Type B pancreatic cell (in vitro differentiated cells): ENCODE measurements around the gene PTPA. TPM values are rescaled to one million over a fixed set of nuclear protein-coding genes. Genes with fewer than 3 reads are reported as not detected.
A peak's percentile ranks its signal among the peaks of the same experiment; 100 is the strongest.
"Not testable (repeated sequence)": the region's sequence is repeated elsewhere in the genome, so short reads cannot be mapped to it uniquely, and the experiment has no call there.

Experiments
- DNase-seq: peaks from one replicate; pipeline ENCODE4 v3.0.0; 2021; ENCODE audit warnings: mixed read lengths; ENCODE audit not compliant: unreplicated experiment; ENCODE audit errors: extremely low spot score
- H3K27ac Mint-ChIP-seq: 2 replicates; pipeline ENCODE4 v1.8.0; 2021; ENCODE audit warnings: mild to moderate bottlenecking, mixed read lengths
- H3K27me3 Mint-ChIP-seq: 2 replicates; pipeline ENCODE4 v1.8.0; 2021; ENCODE audit warnings: mixed read lengths
- H3K36me3 Mint-ChIP-seq: 2 replicates; pipeline ENCODE4 v1.8.0; 2021; ENCODE audit warnings: mixed read lengths
- H3K4me1 Mint-ChIP-seq: one replicate; pipeline ENCODE4 v1.8.0; 2021; ENCODE audit warnings: mixed read lengths; ENCODE audit not compliant: unreplicated experiment
- H3K4me3 Mint-ChIP-seq: 2 replicates; pipeline ENCODE4 v1.8.0; 2021; ENCODE audit warnings: mild to moderate bottlenecking, mixed read lengths
- H3K9me3 Mint-ChIP-seq: 2 replicates; pipeline ENCODE4 v1.8.0; 2021; ENCODE audit warnings: mixed read lengths
- total RNA-seq: library from RNA; stranded (reverse); gene quantifications from 2 replicates; pipeline ENCODE4 v1.2.1, GENCODE V29; 2021; ENCODE audit warnings: low replicate concordance
- TF ChIP-seq, protein P1 (sequence below): fragments of 200-600 bp; sonication (generic); conservative IDR thresholded peaks from 2 replicates; pipeline ENCODE4 v1.5.0; 2021; ENCODE audit warnings: antibody characterized with exemption, mild to moderate bottlenecking

The PTPA gene
- total RNA-seq, 1 donor from 2014 or later = 102 TPM

DNA sequence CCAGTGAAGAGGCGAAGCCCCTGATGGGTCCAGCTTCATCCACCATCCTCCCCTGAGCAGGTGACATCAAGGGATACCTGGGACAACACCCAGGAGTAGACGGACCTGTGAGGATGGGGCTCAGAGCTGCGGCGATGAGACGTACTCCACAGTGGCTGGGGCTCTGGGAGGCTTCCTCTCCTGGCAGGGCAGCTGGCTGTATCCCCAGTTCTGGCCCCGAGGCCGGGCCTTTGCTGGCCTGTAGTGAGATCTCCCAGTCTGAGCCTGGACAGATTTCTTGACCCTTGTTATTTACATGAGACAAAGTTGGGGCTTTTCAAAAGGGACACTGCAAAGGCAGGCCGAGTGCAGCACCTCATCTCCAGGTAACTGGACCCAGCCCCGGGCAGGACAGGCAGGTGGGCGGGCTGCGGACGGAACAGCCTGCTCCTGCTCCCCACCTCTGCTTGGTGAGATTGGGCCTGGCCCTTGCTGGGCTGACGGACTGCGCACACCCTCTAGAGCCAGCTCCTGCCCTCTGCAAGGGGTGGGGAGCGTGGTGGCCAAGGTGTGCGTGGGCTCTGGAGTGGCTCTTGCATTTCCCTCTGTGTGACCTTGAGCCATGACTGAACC lies 43.8 kb downstream of the PTPA start:
- TF ChIP-seq, protein P1, sequence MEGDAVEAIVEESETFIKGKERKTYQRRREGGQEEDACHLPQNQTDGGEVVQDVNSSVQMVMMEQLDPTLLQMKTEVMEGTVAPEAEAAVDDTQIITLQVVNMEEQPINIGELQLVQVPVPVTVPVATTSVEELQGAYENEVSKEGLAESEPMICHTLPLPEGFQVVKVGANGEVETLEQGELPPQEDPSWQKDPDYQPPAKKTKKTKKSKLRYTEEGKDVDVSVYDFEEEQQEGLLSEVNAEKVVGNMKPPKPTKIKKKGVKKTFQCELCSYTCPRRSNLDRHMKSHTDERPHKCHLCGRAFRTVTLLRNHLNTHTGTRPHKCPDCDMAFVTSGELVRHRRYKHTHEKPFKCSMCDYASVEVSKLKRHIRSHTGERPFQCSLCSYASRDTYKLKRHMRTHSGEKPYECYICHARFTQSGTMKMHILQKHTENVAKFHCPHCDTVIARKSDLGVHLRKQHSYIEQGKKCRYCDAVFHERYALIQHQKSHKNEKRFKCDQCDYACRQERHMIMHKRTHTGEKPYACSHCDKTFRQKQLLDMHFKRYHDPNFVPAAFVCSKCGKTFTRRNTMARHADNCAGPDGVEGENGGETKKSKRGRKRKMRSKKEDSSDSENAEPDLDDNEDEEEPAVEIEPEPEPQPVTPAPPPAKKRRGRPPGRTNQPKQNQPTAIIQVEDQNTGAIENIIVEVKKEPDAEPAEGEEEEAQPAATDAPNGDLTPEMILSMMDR = no peak
- no peak overlapping the region for H3K27ac Mint-ChIP-seq
- peaks cover 7% of the 10 kb centered on the region for H3K4me1 Mint-ChIP-seq
- H3K27me3 Mint-ChIP-seq = no peaks in the 10 kb centered on the region
- H3K4me3 Mint-ChIP-seq = no peak overlapping the region
- DNase-seq = no peak
- no peaks in the 10 kb centered on the region for H3K9me3 Mint-ChIP-seq
- H3K36me3 Mint-ChIP-seq = peaks cover 8% of the 10 kb centered on the region

DNA sequence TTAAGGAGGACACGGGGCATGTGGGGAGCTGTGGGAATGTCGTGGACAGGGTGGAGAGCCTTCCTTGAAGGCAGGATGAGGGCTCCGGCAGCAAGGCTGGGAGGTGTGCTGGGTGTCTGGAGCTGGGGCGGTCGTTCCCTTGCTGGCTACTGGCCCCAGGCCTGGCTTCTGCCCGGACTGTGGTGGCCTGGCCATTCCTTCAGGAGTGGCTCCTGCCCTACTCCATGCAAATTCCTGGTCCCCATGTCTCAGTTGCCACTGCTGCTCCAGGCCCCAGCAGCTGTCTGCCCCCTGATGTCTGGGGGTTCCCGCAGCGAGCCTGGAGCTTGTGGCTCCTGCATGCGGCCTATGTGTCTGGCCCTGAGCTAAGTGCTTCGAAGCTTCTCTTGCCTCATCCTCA lies 44.9 kb downstream of the PTPA start:
- DNase-seq = peak; percentile 63
- H3K27ac Mint-ChIP-seq = no peak overlapping the region

GRCh38 chr9:129160712-129161533 lies 49.7 kb downstream of the PTPA start:
- no peak for DNase-seq
- TF ChIP-seq, protein P1 = no peak
- no peak overlapping the region for H3K4me3 Mint-ChIP-seq
- peaks cover 4% of the 10 kb centered on the region for H3K36me3 Mint-ChIP-seq
- peak overlapping the region; percentile 65 for H3K27ac Mint-ChIP-seq
- peaks cover 4% of the 10 kb centered on the region for H3K9me3 Mint-ChIP-seq
- no peaks in the 10 kb centered on the region for H3K27me3 Mint-ChIP-seq
- H3K4me1 Mint-ChIP-seq = peaks cover 12% of the 10 kb centered on the region

More for the DNA sequence above, 44.9 kb downstream of the PTPA start:
- H3K27me3 Mint-ChIP-seq = no peaks in the 10 kb centered on the region
- TF ChIP-seq, protein P1 = no peak
- peaks cover under 1% of the 10 kb centered on the region for H3K9me3 Mint-ChIP-seq
- H3K4me1 Mint-ChIP-seq = peaks cover 5% of the 10 kb centered on the region
- H3K36me3 Mint-ChIP-seq = peaks cover 7% of the 10 kb centered on the region
- no peak overlapping the region for H3K4me3 Mint-ChIP-seq

- DNase-seq = no peak
- H3K4me1 Mint-ChIP-seq = peaks cover 16% of the 10 kb centered on the region
- H3K4me3 Mint-ChIP-seq = no peak overlapping the region
- H3K36me3 Mint-ChIP-seq = peaks cover 4% of the 10 kb centered on the region
- no peaks in the 10 kb centered on the region for H3K27me3 Mint-ChIP-seq
- H3K27ac Mint-ChIP-seq = peak overlapping the region; percentile 65
- H3K9me3 Mint-ChIP-seq = peaks cover 4% of the 10 kb centered on the region
- TF ChIP-seq, protein P1 = no peak
These were observed 50.3 kb downstream of the PTPA start for GRCh38 chr9:129161534-129161837.

GRCh38 chr9:129162497-129163197 lies 51.4 kb downstream of the PTPA start:
- no peak overlapping the region for H3K4me3 Mint-ChIP-seq
- TF ChIP-seq, protein P1 = no peak
- no peak overlapping the region for H3K27ac Mint-ChIP-seq
- H3K36me3 Mint-ChIP-seq = peaks cover 4% of the 10 kb centered on the region
- peaks cover 16% of the 10 kb centered on the region for H3K4me1 Mint-ChIP-seq
- H3K27me3 Mint-ChIP-seq = no peaks in the 10 kb centered on the region
- peak; percentile 63 for DNase-seq
- peaks cover 4% of the 10 kb centered on the region for H3K9me3 Mint-ChIP-seq

DNA sequence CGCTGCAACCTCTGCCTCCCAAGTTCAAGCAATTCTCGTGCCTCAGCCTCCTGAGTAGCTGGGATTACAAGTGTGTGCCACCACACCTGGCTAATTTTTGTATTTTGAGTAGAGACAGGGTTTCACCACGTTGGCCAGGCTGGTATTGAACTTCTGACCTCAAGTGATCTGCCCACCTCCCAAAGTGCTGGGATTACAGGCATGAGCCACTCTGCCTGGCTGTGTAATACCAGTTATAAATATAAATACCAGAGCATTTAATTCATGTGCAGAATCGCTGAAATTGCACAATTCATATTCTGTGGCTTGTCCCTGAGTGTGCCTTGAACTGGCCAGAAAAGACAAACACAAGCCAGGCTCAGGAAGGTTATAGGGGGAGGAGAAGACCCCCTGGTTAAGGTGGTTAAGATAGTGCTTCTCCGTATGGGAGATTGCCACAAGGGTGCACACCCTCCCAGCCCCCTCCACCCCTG lies 52.0 kb downstream of the PTPA start:
- not testable (repeated sequence) for H3K27me3 Mint-ChIP-seq, H3K36me3 Mint-ChIP-seq, H3K9me3 Mint-ChIP-seq, H3K4me3 Mint-ChIP-seq, H3K27ac Mint-ChIP-seq, DNase-seq
- H3K4me1 Mint-ChIP-seq = peaks cover 22% of the 10 kb centered on the region
